Mammary epithelial cell (primary cell): Measurements from ENCODE around the gene PARP16.

Source experiments
- EZH2 ChIP-seq: IDR thresholded peaks from 2 replicates; pipeline ENCODE4 v1.6.1; 2012; ENCODE audit warnings: low read length, inconsistent platforms, borderline replicate concordance
- TF ChIP-seq, protein P1 (sequence below), 2 donors: IDR thresholded peaks in 1 of 2; conservative IDR thresholded peaks in 1 of 2; 2 replicates each; pipeline ENCODE4 v1.5.1; 2011 to 2012; ENCODE audit warnings: inconsistent platforms in 2 of 2, low read length in 2 of 2, mild to moderate bottlenecking in 2 of 2, control low read depth in 1 of 2, low read depth in 1 of 2; ENCODE audit not compliant: insufficient read depth in 1 of 2; ENCODE audit errors: extremely low read depth in 1 of 2

DNA sequence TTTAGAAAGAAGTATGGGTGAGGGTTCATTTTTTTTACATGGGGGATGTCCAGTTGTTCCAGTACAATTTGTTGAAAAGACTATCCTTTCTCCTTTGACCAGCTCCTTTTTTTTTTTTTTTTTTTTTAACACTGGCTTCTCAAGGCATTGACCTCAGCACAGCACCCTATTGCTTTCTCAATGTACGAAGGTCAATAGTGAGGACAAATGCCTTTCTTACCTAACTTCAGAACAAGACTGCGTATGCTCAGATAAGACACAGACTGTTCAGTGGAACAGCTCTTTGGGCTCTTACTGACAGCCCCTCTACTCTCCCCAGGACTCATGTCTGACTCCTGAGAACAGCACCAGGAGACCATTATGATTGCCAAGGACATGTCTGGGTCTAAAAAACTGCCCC, 65.0 kb downstream of the PARP16 start:
- TF ChIP-seq, protein P1, sequence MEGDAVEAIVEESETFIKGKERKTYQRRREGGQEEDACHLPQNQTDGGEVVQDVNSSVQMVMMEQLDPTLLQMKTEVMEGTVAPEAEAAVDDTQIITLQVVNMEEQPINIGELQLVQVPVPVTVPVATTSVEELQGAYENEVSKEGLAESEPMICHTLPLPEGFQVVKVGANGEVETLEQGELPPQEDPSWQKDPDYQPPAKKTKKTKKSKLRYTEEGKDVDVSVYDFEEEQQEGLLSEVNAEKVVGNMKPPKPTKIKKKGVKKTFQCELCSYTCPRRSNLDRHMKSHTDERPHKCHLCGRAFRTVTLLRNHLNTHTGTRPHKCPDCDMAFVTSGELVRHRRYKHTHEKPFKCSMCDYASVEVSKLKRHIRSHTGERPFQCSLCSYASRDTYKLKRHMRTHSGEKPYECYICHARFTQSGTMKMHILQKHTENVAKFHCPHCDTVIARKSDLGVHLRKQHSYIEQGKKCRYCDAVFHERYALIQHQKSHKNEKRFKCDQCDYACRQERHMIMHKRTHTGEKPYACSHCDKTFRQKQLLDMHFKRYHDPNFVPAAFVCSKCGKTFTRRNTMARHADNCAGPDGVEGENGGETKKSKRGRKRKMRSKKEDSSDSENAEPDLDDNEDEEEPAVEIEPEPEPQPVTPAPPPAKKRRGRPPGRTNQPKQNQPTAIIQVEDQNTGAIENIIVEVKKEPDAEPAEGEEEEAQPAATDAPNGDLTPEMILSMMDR (conservative IDR thresholded peaks at IDR 0.05 in 1 of 2, IDR thresholded peaks at IDR 0.05 in 1 of 2; ENCODE audit: extremely low read depth in 1 of 2, insufficient read depth in 1 of 2, low read depth in 1 of 2, low read length in 2 of 2) = no peak
- TF ChIP-seq EZH2 = no peak
